Cardiac muscle cell (in vitro differentiated cells and primary cell): ENCODE measurements around the gene OAS3. TPM values are rescaled to one million over a fixed set of nuclear protein-coding genes. Genes with fewer than 3 reads are reported as not detected.
A peak's percentile ranks its signal among the peaks of the same experiment; 100 is the strongest.

Experiments
- DNase-seq, 2 donors: peaks; one replicate each; pipeline versions ENCODE4 v3.0.0 to v3.0.0-alpha.2; 2010 to 2017; ENCODE audit warnings: low read depth in 1 of 2, low spot score in 1 of 2
- H3K27ac ChIP-seq: fragments of 200-600 bp; sonication (generic); 2 replicates; pipeline ENCODE4 v1.5.1; 2016
- H3K27me3 ChIP-seq: fragments of 200-600 bp; sonication (generic); 2 replicates; pipeline ENCODE4 v1.6.0; 2016; ENCODE audit warnings: control low read depth
- H3K36me3 ChIP-seq: fragments of 200-600 bp; sonication (generic); 2 replicates; pipeline ENCODE4 v1.5.1; 2016; ENCODE audit warnings: control low read depth
- H3K4me1 ChIP-seq: fragments of 200-600 bp; sonication (generic); 2 replicates; pipeline ENCODE4 v1.8.1; 2017; ENCODE audit warnings: low read depth, mild to moderate bottlenecking, mixed run types
- H3K4me3 ChIP-seq: fragments of 200-600 bp; sonication (generic); 2 replicates; pipeline ENCODE4 v1.5.1; 2016; ENCODE audit warnings: mild to moderate bottlenecking
- H3K9me3 ChIP-seq: fragments of 200-600 bp; sonication (generic); 2 replicates; pipeline ENCODE4 v1.5.1; 2017; ENCODE audit warnings: low read depth, mild to moderate bottlenecking, control low read depth
- polyA plus RNA-seq: library from polyadenylated mRNA; unstranded; fragments of >200 nt; fragmentation: Nextera tagmentation; extraction: Ambion mirVana; gene quantifications from 2 replicates; pipeline ENCODE4 v1.2.1, GENCODE V29; 2016
- total RNA-seq: library from RNA; depleted of rRNA; stranded (reverse); fragments of >200 nt; gene quantifications from 2 replicates; pipeline ENCODE4 v1.2.3, GENCODE V29; 2016
- TF ChIP-seq, protein P1 (sequence below): IDR thresholded peaks from 2 replicates; pipeline ENCODE4 v1.5.1; 2012; ENCODE audit warnings: low read depth, mild to moderate bottlenecking, low read length

OAS3 gene
- total and polyA plus RNA-seq, 2 experiments from 2014 or later = 0.36 TPM; not detected in 1

DNA sequence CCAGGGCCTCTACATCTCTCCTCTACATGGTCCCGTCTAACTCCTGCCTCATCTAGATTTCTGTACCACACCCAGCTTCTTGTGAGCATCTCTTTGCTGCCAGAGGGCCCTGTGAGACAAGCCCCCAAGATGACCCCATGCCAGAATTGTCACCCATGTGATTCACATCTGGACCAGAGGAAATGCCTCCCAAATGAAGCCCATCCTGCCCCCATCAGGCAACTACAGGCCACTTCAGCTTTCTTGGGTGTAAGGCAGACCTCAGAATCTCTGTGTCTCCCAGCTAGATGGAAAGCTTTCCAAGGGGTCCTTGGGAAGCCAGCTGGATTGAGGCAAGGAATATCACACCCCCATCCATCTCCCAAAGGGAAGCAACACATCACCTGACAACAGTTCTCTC, 9.3 kb upstream of the OAS3 start:
- Histone ChIP-seq H3K4me1 (no peaks in the 10 kb centered on the region), H3K27ac (no peak overlapping the region), H3K4me3 (no peak overlapping the region), H3K9me3 (no peaks in the 10 kb centered on the region), H3K27me3 (no peaks in the 10 kb centered on the region), H3K36me3 (no peaks in the 10 kb centered on the region)
- no peak for DNase-seq
- TF ChIP-seq, protein P1, sequence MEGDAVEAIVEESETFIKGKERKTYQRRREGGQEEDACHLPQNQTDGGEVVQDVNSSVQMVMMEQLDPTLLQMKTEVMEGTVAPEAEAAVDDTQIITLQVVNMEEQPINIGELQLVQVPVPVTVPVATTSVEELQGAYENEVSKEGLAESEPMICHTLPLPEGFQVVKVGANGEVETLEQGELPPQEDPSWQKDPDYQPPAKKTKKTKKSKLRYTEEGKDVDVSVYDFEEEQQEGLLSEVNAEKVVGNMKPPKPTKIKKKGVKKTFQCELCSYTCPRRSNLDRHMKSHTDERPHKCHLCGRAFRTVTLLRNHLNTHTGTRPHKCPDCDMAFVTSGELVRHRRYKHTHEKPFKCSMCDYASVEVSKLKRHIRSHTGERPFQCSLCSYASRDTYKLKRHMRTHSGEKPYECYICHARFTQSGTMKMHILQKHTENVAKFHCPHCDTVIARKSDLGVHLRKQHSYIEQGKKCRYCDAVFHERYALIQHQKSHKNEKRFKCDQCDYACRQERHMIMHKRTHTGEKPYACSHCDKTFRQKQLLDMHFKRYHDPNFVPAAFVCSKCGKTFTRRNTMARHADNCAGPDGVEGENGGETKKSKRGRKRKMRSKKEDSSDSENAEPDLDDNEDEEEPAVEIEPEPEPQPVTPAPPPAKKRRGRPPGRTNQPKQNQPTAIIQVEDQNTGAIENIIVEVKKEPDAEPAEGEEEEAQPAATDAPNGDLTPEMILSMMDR = peak; percentile 7

DNA sequence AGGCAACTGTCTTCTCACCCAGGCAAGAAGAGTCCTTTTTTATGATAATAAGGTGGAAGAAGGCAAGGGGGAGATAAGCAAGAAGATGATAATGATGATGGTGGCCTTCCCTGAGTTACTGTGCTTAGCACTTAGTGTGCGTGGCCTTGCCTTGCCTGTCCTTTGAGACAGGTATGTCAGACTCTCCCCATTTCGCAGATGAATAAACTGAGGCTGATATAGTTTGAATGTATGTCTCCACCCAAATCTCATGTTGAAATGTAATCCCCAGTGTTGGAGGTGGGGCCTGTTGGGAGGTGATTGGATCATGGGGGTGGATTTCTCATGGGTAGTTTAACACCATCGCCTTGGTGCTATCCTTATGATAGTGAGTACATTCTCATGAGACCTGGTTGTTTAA, 8.6 kb upstream of the OAS3 start:
- DNase-seq = no peak
- H3K4me3 ChIP-seq = no peak overlapping the region
- TF ChIP-seq, protein P1 = no peak

DNA sequence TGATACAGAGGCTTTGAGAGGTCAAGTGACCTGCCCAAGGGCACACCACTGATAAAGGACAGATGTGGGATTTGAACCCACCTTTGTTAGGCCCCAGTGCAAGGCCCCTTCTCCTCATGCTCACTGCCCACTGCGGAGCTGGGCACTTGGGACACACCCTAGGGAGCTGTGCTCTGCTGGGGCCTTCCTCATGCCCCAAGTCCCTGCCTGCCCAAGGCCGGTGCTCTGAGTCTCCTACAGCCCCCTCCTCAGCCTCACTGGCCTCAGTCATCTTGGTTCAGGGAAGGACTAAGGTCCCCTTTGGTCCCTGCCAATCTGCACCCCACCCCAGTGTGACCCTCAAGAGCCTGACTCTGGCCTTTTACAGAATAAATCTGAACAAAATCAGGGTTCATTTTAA, 7.9 kb upstream of the OAS3 start:
- no peaks in the 10 kb centered on the region for H3K36me3 ChIP-seq
- H3K4me3 ChIP-seq = no peak overlapping the region
- H3K9me3 ChIP-seq = no peaks in the 10 kb centered on the region
- no peak for DNase-seq
- TF ChIP-seq, protein P1 = no peak
- no peaks in the 10 kb centered on the region for H3K4me1 ChIP-seq
- no peaks in the 10 kb centered on the region for H3K27me3 ChIP-seq
- H3K27ac ChIP-seq = no peak overlapping the region

More for the DNA sequence above, 8.6 kb upstream of the OAS3 start:
- Histone ChIP-seq H3K36me3 (no peaks in the 10 kb centered on the region), H3K4me1 (no peaks in the 10 kb centered on the region), H3K27ac (no peak overlapping the region), H3K27me3 (no peaks in the 10 kb centered on the region), H3K9me3 (no peaks in the 10 kb centered on the region)

DNA sequence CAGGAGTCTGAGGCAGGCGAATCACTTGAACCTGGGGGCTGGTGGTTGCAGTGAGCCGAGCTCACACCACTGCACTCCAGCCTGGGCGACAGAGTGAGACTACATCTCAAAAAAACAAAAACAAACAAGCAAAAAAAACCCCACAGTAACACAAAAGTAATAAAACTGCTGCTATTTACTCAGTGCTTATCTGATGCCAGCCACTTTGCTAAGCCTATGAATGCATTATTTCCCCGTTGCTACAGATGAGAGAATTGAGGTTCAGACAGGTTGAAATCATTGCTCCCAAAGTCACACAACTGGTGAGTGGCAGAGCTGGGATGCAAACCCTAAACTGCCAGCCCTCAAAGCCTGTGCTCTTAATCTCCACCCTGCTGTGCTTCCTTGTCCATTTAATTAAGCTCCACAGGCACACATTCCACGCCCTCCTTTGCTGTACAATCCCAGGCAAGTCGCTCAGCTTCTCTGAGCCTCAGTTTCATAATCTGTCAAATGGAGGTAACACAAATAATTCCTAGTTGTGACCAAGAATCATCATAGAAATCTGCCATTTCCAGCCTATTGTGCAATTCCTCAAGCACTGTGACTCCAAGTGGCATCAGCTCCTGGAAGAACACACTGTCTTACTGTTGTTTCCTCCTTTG, 5.7 kb upstream of the OAS3 start:
- TF ChIP-seq, protein P1 = no peak
- Histone ChIP-seq H3K9me3 (no peaks in the 10 kb centered on the region), H3K27ac (no peak overlapping the region), H3K36me3 (no peaks in the 10 kb centered on the region), H3K27me3 (peaks cover 14% of the 10 kb centered on the region), H3K4me3 (no peak overlapping the region), H3K4me1 (no peaks in the 10 kb centered on the region)
- DNase-seq = no peak

DNA sequence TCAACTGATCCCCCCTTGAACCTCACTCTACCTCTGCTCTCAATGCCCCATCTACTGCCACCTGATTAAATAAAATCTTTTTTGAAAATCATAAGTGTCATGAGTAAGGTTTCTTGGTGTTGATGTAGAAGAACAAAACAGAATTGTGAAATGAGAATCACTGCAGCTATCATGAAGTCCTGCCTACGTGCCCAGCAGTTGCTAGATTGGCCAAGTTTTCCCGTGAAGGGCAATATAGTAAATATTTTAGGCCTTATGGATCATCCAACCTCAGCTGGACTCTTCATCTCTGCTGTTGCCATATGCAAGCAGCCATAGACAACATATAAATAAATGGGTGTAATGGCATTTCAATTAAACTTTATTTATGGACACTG, 5.2 kb upstream of the OAS3 start:
- Histone ChIP-seq H3K4me3 (no peak overlapping the region), H3K4me1 (no peaks in the 10 kb centered on the region), H3K27ac (no peak overlapping the region), H3K27me3 (peaks cover 19% of the 10 kb centered on the region), H3K36me3 (no peaks in the 10 kb centered on the region), H3K9me3 (no peaks in the 10 kb centered on the region)
- DNase-seq = no peak
- TF ChIP-seq, protein P1 = no peak
